DND-41 (cell line): ENCODE measurements around the gene CCDC91.

ENCODE experiments used
- ATAC-seq: fragments of 200-7000 bp; cut with Tn5 transposase; 3 replicates; pipeline ENCODE4 v1.9.1; 2021; ENCODE audit warnings: low read depth; ENCODE audit not compliant: insufficient read depth
- DNase-seq: peaks from one replicate; pipeline ENCODE4 v3.0.0-alpha.2; 2020
- H2AFZ ChIP-seq: 2 replicates; pipeline ENCODE4 v1.6.0; 2012; ENCODE audit warnings: low read depth, low read length
- H3K27ac ChIP-seq: 2 replicates; pipeline ENCODE4 v1.5.1; 2012; ENCODE audit warnings: low read length, inconsistent platforms
- H3K27me3 ChIP-seq: fragments of 200-600 bp; sonication (generic); 2 replicates; pipeline ENCODE4 v1.6.0; 2012; ENCODE audit warnings: low read length, mild to moderate bottlenecking, inconsistent platforms; ENCODE audit not compliant: insufficient read depth, poor library complexity
- H3K36me3 ChIP-seq: 2 replicates; pipeline ENCODE4 v1.5.1; 2012; ENCODE audit warnings: low read length, inconsistent platforms; ENCODE audit not compliant: insufficient read depth
- H3K4me1 ChIP-seq: 2 replicates; pipeline ENCODE4 v1.5.1; 2012; ENCODE audit warnings: mild to moderate bottlenecking, low read length; ENCODE audit not compliant: insufficient read depth
- H3K4me2 ChIP-seq: 2 replicates; pipeline ENCODE4 v1.6.0; 2012; ENCODE audit warnings: mild to moderate bottlenecking, moderate library complexity, low read length, inconsistent platforms; ENCODE audit not compliant: insufficient read depth
- H3K4me3 ChIP-seq, 2 experiments: fragments of 200-600 bp in 1 of 2; shearing (Covaris generic) in 1 of 2; 2 replicates each; pipeline ENCODE4 v1.5.1; 2012 to 2016; ENCODE audit warnings: inconsistent platforms in 2 of 2, low read length in 2 of 2, mild to moderate bottlenecking in 2 of 2, low read depth in 1 of 2, moderate library complexity in 1 of 2
- H3K79me2 ChIP-seq: 2 replicates; pipeline ENCODE4 v1.6.0; 2012; ENCODE audit warnings: low read length, inconsistent platforms; ENCODE audit not compliant: insufficient read depth
- H3K9ac ChIP-seq: 2 replicates; pipeline ENCODE4 v1.6.0; 2012; ENCODE audit warnings: low read depth, mild to moderate bottlenecking, inconsistent platforms, low read length, moderate library complexity
- H3K9me3 ChIP-seq: 2 replicates; pipeline ENCODE4 v1.5.1; 2012; ENCODE audit warnings: low read length, moderate library complexity, mild to moderate bottlenecking, inconsistent platforms; ENCODE audit not compliant: insufficient read depth, severe bottlenecking
- H4K20me1 ChIP-seq: 2 replicates; pipeline ENCODE4 v1.6.0; 2012; ENCODE audit warnings: low read length; ENCODE audit not compliant: insufficient read depth
- EZH2 ChIP-seq: IDR thresholded peaks from 3 replicates; pipeline ENCODE4 v1.6.1; 2012; ENCODE audit warnings: borderline replicate concordance, low read depth, mild to moderate bottlenecking, moderate library complexity, low read length, inconsistent platforms; ENCODE audit not compliant: severe bottlenecking
- TF ChIP-seq, protein P1 (sequence below): IDR thresholded peaks from 2 replicates; pipeline ENCODE4 v1.5.1; 2012; ENCODE audit warnings: borderline replicate concordance, low read length, moderate library complexity, mild to moderate bottlenecking; ENCODE audit not compliant: poor library complexity, severe bottlenecking; ENCODE audit errors: extremely low read depth

CCDC91 gene

DNA sequence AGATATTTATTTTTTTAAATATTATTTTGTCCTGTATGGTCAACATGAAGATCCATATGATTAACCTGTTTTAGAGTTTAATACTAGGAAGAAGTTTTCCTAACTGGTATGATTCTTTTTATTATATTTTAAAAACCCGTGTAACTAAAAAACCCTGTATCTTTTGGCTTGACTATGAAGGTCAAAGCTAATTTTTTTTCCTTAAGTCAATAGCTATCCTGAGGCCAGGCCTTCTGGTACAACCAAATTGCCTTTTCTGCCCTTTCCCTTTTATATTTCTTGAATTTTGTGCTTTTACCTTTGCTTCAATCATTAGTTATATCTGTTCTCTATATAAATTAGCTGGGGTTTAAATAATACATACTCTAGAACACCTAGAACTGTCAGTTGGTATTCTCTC, 30.6 kb upstream of the CCDC91 start:
- H2AFZ ChIP-seq = no peak overlapping the region
- ATAC-seq = no peak
- no peak overlapping the region for H3K27ac ChIP-seq
- no peaks in the 10 kb centered on the region for H3K27me3 ChIP-seq
- no peak for TF ChIP-seq EZH2
- TF ChIP-seq, protein P1, sequence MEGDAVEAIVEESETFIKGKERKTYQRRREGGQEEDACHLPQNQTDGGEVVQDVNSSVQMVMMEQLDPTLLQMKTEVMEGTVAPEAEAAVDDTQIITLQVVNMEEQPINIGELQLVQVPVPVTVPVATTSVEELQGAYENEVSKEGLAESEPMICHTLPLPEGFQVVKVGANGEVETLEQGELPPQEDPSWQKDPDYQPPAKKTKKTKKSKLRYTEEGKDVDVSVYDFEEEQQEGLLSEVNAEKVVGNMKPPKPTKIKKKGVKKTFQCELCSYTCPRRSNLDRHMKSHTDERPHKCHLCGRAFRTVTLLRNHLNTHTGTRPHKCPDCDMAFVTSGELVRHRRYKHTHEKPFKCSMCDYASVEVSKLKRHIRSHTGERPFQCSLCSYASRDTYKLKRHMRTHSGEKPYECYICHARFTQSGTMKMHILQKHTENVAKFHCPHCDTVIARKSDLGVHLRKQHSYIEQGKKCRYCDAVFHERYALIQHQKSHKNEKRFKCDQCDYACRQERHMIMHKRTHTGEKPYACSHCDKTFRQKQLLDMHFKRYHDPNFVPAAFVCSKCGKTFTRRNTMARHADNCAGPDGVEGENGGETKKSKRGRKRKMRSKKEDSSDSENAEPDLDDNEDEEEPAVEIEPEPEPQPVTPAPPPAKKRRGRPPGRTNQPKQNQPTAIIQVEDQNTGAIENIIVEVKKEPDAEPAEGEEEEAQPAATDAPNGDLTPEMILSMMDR = no peak
- no peaks in the 10 kb centered on the region; the same call in 1 of the 2 replicates for H3K4me1 ChIP-seq
- H3K9me3 ChIP-seq = no peaks in the 10 kb centered on the region
- H4K20me1 ChIP-seq = no peaks in the 10 kb centered on the region
- DNase-seq = no peak
- H3K9ac ChIP-seq = no peak overlapping the region
- H3K4me3 ChIP-seq = no peak overlapping the region
- H3K4me2 ChIP-seq = no peak overlapping the region
- H3K79me2 ChIP-seq = no peaks in the 10 kb centered on the region
- no peaks in the 10 kb centered on the region for H3K36me3 ChIP-seq

DNA sequence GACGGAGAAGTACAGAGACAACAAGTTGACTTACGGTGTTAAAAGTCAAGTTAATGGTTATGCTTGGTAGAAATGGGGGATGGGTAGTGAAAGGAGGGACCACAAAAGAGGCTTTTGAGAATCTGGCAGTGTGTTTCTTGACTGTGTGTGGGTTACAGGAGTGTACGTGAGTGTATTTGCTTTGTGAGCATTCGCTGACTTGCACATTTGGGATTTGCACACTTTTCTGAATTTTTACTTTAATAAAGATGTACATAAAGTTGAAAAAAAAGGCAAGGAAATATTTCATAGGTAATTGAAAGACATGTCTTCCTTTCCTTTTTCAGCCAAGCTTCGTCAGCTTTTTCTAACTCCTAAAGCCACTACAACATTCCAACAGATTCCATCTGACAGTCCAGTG, 28.6 kb upstream of the CCDC91 start:
- DNase-seq (no peak), ATAC-seq (no peak)
- no peaks in the 10 kb centered on the region for H3K27me3 ChIP-seq
- H3K27ac ChIP-seq = no peak overlapping the region
- no peaks in the 10 kb centered on the region for H3K36me3 ChIP-seq
- H3K4me3 ChIP-seq = no peak overlapping the region
- no peaks in the 10 kb centered on the region for H3K9me3 ChIP-seq
- no peak overlapping the region for H3K4me2 ChIP-seq
- no peak overlapping the region for H2AFZ ChIP-seq
- H3K79me2 ChIP-seq = no peaks in the 10 kb centered on the region
- TF ChIP-seq, protein P1 = no peak
- TF ChIP-seq EZH2 = no peak
- H4K20me1 ChIP-seq = no peaks in the 10 kb centered on the region
- no peaks in the 10 kb centered on the region for H3K4me1 ChIP-seq
- no peak overlapping the region for H3K9ac ChIP-seq

DNA sequence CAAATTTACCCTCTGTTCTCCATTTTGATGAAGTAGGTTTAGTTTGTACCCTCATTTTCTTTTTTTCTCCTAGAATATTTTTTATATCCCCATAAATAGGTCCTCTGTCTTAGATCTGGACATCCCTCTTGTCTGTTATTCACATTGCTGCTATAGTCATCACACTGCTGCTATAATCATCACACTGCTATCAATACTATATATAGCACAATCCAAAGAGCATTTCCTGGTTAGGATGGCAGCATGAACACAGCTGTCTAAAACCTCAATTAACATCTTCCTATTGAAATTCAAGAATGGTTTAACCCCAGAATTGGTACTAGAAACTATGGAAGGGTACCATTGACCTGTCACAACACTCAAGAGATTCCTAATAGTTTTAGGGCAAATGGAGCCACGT, 27.6 kb upstream of the CCDC91 start:
- H4K20me1 ChIP-seq = no peaks in the 10 kb centered on the region
- H3K9me3 ChIP-seq = no peaks in the 10 kb centered on the region
- no peak overlapping the region for H2AFZ ChIP-seq
- ATAC-seq (no peak), DNase-seq (no peak)
- no peaks in the 10 kb centered on the region for H3K4me1 ChIP-seq
- no peak overlapping the region for H3K9ac ChIP-seq
- no peaks in the 10 kb centered on the region for H3K79me2 ChIP-seq
- H3K4me3 ChIP-seq = no peak overlapping the region
- H3K27me3 ChIP-seq = no peaks in the 10 kb centered on the region
- no peak for TF ChIP-seq EZH2
- TF ChIP-seq, protein P1 = no peak
- no peak overlapping the region for H3K4me2 ChIP-seq
- H3K36me3 ChIP-seq = no peaks in the 10 kb centered on the region
- H3K27ac ChIP-seq = no peak overlapping the region

DNA sequence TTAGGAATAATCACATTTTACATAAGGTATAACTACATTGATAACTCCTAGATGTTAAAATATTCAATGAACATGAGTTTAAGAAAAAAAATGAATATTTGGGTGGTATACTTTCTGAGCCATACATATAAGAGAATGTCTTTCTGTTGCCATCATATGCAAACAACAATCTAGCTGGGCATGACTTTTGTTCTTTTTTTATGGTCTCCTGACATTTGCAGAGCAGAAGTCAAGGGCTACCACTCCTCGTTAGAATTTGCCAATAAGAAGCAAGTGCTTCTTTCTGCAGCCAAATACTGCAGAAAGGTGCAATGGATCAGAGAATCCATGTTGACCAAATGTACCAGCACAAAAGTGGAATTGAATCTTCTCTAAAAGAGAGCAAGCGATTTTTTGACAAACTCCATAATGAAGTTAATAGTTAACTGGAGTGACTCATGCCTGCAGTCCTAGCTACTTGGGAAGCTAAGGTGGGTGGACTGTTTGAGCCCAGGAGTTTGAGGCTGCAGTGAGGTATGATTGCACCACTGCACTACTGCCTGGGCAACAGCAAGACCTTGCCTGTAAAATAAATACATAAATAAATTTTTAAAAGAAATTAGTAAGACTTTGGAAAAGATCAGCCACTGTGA, 25.5 kb upstream of the CCDC91 start:
- Histone ChIP-seq H3K36me3 (no peaks in the 10 kb centered on the region), H4K20me1 (no peaks in the 10 kb centered on the region), H3K4me3 (no peak overlapping the region), H2AFZ (no peak overlapping the region), H3K4me2 (no peak overlapping the region), H3K4me1 (no peaks in the 10 kb centered on the region), H3K27ac (no peak overlapping the region), H3K9ac (no peak overlapping the region), H3K79me2 (no peaks in the 10 kb centered on the region), H3K9me3 (no peaks in the 10 kb centered on the region), H3K27me3 (no peaks in the 10 kb centered on the region)
- ATAC-seq (no peak), DNase-seq (no peak)
- no peak for TF ChIP-seq EZH2
- TF ChIP-seq, protein P1 = no peak
